SK-N-SH (cell line): ENCODE results near the gene GLCE.

Experiments used
- CTCF ChIP-seq: fragments of 200-600 bp; sonication (generic); IDR thresholded peaks from 2 replicates; pipeline ENCODE4 v1.6.1; 2017; ENCODE audit warnings: antibody characterized with exemption, mild to moderate bottlenecking, moderate library complexity
- EZH2phosphoT487 ChIP-seq: fragments of 200-600 bp; sonication (generic); IDR thresholded peaks from 2 replicates; pipeline ENCODE4 v1.6.1; 2017; ENCODE audit warnings: low read depth, mixed run types, mild to moderate bottlenecking, antibody characterized with exemption, moderate library complexity, borderline replicate concordance
- GABPA ChIP-seq: IDR thresholded peaks from 2 replicates; pipeline ENCODE4 v1.4.0; 2012; ENCODE audit warnings: low read depth, mild to moderate bottlenecking
- RCOR1 ChIP-seq: fragments of 150-350 bp; IDR thresholded peaks from 2 replicates; pipeline ENCODE4 v1.6.1; 2017; ENCODE audit warnings: antibody characterized with exemption, low read length

GRCh38 chr15:69154078-69154477, 6.4 kb upstream of the GLCE start:
- TF ChIP-seq RCOR1 (no peak), CTCF (no peak), EZH2phosphoT487 (no peak), GABPA (no peak)
